DOHH2 (cell line): ENCODE measurements around the gene MAP4K4.

Source experiments
- EZH2phosphoT487 ChIP-seq: fragments of 200-600 bp; sonication (generic); IDR thresholded peaks from 2 replicates; pipeline ENCODE4 v1.6.1; 2017; ENCODE audit warnings: borderline replicate concordance, mild to moderate bottlenecking, antibody characterized with exemption, low read length, moderate library complexity, mixed read lengths
- TF ChIP-seq, protein P1 (sequence below): fragments of 200-600 bp; sonication (generic); IDR thresholded peaks from one replicate; pipeline ENCODE4 v1.5.1; 2014; ENCODE audit warnings: antibody characterized with exemption, mild to moderate bottlenecking, low read depth, low read length; ENCODE audit not compliant: poor library complexity, severe bottlenecking

DNA sequence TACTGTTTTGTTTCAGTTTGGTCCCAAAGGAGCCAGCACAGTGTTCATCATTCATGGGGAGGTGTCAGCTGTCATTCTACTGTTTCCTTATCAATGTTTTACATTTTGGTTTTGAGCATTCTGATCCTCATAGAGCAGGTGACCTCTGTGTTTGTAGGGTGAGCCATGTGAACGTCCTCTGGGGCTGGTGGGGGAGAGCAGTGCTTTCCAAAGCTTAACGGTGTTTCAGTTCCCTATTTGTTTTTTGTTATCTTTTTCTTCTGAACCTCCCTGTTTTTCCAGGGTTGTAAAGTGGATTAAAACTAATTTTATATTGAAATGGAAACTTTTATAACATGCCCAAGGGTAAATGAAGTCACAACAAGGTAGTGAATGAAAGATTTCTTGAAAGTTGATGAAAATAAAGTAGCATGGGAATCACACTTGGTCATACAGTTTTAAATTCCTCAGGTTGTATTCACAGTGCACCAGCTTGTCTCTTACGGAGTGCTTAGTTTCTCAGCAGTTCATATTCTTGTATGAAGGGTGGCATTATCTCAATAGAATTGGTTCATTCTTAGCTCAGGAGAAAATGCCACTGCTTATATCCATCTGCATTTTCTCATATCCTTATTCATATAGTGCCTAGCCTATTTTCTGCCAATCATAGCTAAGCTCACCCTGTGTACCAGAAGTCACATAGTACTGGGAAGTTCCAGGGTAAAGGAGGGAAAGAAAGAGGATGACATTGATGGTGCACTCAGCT lies 54.5 kb downstream of the MAP4K4 start:
- no peak for TF ChIP-seq EZH2phosphoT487
- TF ChIP-seq, protein P1, sequence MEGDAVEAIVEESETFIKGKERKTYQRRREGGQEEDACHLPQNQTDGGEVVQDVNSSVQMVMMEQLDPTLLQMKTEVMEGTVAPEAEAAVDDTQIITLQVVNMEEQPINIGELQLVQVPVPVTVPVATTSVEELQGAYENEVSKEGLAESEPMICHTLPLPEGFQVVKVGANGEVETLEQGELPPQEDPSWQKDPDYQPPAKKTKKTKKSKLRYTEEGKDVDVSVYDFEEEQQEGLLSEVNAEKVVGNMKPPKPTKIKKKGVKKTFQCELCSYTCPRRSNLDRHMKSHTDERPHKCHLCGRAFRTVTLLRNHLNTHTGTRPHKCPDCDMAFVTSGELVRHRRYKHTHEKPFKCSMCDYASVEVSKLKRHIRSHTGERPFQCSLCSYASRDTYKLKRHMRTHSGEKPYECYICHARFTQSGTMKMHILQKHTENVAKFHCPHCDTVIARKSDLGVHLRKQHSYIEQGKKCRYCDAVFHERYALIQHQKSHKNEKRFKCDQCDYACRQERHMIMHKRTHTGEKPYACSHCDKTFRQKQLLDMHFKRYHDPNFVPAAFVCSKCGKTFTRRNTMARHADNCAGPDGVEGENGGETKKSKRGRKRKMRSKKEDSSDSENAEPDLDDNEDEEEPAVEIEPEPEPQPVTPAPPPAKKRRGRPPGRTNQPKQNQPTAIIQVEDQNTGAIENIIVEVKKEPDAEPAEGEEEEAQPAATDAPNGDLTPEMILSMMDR, result no peak
